IMR-90 (cell line): ENCODE results near the gene ELAVL4. TPM values are rescaled to one million over a fixed set of nuclear protein-coding genes. Genes with fewer than 3 reads are reported as not detected.

Experiments
- ATAC-seq: fragments of 200-7000 bp; cut with Tn5 transposase; 2 replicates; pipeline ENCODE4 v1.9.1; 2020; ENCODE audit warnings: low read depth, mild to moderate bottlenecking, moderate library complexity
- BruUV-seq: library from RNA; stranded (reverse); fragments of 400-500 nt; replicated peaks from 2 replicates; lab custom pipeline; 2021; lab: Mats Ljungman, UMichigan
- CTCF ChIA-PET: fragments of 300-600 bp; formaldehyde crosslinking; extraction: SDS; loops from one replicate; lab custom pipeline; 2021; ENCODE audit warnings: antibody characterized with exemption; lab: Yijun Ruan, JAX
- POLR2A ChIA-PET: fragments of 300-600 bp; sonication (Branson Sonifier 250); formaldehyde crosslinking; loops from one replicate; lab custom pipeline; 2022; ENCODE audit warnings: antibody characterized with exemption; ENCODE audit not compliant: unreplicated experiment; lab: Charles Lee
- DNase-seq: peaks from one replicate; pipeline ENCODE4 v3.0.0; 2013
- H2AFZ ChIP-seq: replicated peaks from 2 replicates; pipeline ENCODE3; 2013; ENCODE audit warnings: low read length, mild to moderate bottlenecking; ENCODE audit not compliant: poor library complexity
- H2AK5ac ChIP-seq: 2 replicates; pipeline ENCODE4 v1.6.1; 2013; ENCODE audit warnings: low read depth, low read length, inconsistent platforms
- H2AK9ac ChIP-seq: replicated peaks from 2 replicates; pipeline ENCODE3; 2013; ENCODE audit warnings: mild to moderate bottlenecking, low read depth, low read length, moderate library complexity; ENCODE audit not compliant: poor library complexity
- H2BK120ac ChIP-seq: 2 replicates; pipeline ENCODE4 v1.6.1; 2013; ENCODE audit warnings: low read depth, low read length, inconsistent platforms
- H2BK15ac ChIP-seq: 3 replicates; pipeline ENCODE4 v1.6.1; 2013; ENCODE audit warnings: low read depth, low read length, inconsistent platforms
- H2BK20ac ChIP-seq: 2 replicates; pipeline ENCODE4 v1.6.1; 2013; ENCODE audit warnings: low read depth, mild to moderate bottlenecking, inconsistent platforms, low read length, moderate library complexity
- H2BK5ac ChIP-seq: 2 replicates; pipeline ENCODE4 v1.6.1; 2013; ENCODE audit warnings: mild to moderate bottlenecking, low read depth, low read length, inconsistent platforms; ENCODE audit not compliant: poor library complexity, severe bottlenecking
- H3K14ac ChIP-seq: replicated peaks from 2 replicates; pipeline ENCODE4 v1.6.1; 2013; ENCODE audit warnings: low read depth, low read length, inconsistent platforms
- H3K18ac ChIP-seq: 2 replicates; pipeline ENCODE4 v1.6.1; 2013; ENCODE audit warnings: low read depth, low read length, control low read depth
- H3K23ac ChIP-seq: 2 replicates; pipeline ENCODE4 v1.6.1; 2013; ENCODE audit warnings: low read depth, low read length, inconsistent platforms
- H3K27ac ChIP-seq: 2 replicates; pipeline ENCODE4 v1.5.1; 2013; ENCODE audit warnings: mild to moderate bottlenecking, control low read depth, low read length; ENCODE audit not compliant: insufficient read depth
- H3K27me3 ChIP-seq: 2 replicates; pipeline ENCODE4 v1.6.1; 2013; ENCODE audit warnings: low read length; ENCODE audit not compliant: control insufficient read depth, insufficient read depth
- H3K36me3 ChIP-seq: 2 replicates; pipeline ENCODE4 v1.6.1; 2013; ENCODE audit warnings: low read length, mixed read lengths; ENCODE audit not compliant: control insufficient read depth, insufficient read depth
- H3K4ac ChIP-seq: 2 replicates; pipeline ENCODE4 v1.6.1; 2013; ENCODE audit warnings: low read depth, low read length, inconsistent platforms
- H3K4me1 ChIP-seq: 2 replicates; pipeline ENCODE4 v1.6.1; 2013; ENCODE audit warnings: low read length, mixed read lengths; ENCODE audit not compliant: control insufficient read depth, insufficient read depth
- H3K4me2 ChIP-seq: 2 replicates; pipeline ENCODE4 v1.6.1; 2013; ENCODE audit warnings: low read depth, mild to moderate bottlenecking, control low read depth, low read length, moderate library complexity
- H3K4me3 ChIP-seq: 2 replicates; pipeline ENCODE4 v1.5.1; 2013; ENCODE audit warnings: low read depth, mild to moderate bottlenecking, control low read depth, low read length, moderate library complexity; ENCODE audit not compliant: insufficient read depth
- H3K56ac ChIP-seq: 2 replicates; pipeline ENCODE4 v1.6.1; 2013; ENCODE audit warnings: low read length, inconsistent platforms; ENCODE audit not compliant: insufficient read depth; ENCODE audit errors: extremely low read depth
- H3K79me1 ChIP-seq, 2 experiments: 2 replicates each; pipeline ENCODE4 v1.6.1; 2013; ENCODE audit warnings: low read length in 2 of 2, inconsistent platforms in 1 of 2, low read depth in 1 of 2
- H3K9ac ChIP-seq: 2 replicates; pipeline ENCODE4 v1.6.1; 2013; ENCODE audit warnings: low read depth, low read length, control low read depth
- H3K9me1 ChIP-seq: 2 replicates; pipeline ENCODE4 v1.6.1; 2013; ENCODE audit warnings: low read length, inconsistent platforms; ENCODE audit not compliant: insufficient read depth
- H3K9me3 ChIP-seq: 2 replicates; pipeline ENCODE4 v1.6.1; 2013; ENCODE audit warnings: low read length; ENCODE audit not compliant: control insufficient read depth, insufficient read depth
- H4K20me1 ChIP-seq: 2 replicates; pipeline ENCODE4 v1.6.1; 2013; ENCODE audit warnings: low read length, inconsistent platforms; ENCODE audit not compliant: insufficient read depth
- H4K5ac ChIP-seq: 2 replicates; pipeline ENCODE4 v1.6.1; 2013; ENCODE audit warnings: mild to moderate bottlenecking, low read depth, low read length, control low read depth
- H4K8ac ChIP-seq, 2 experiments: 2 replicates each; pipeline ENCODE4 v1.6.1; 2013; ENCODE audit warnings: low read depth in 2 of 2, low read length in 2 of 2, control low read depth in 1 of 2, inconsistent platforms in 1 of 2
- H4K91ac ChIP-seq: 2 replicates; pipeline ENCODE4 v1.6.1; 2013; ENCODE audit warnings: low read depth, low read length, inconsistent platforms; ENCODE audit not compliant: insufficient read depth
- CHD1 ChIP-seq: IDR thresholded peaks from 2 replicates; pipeline ENCODE4 v1.6.1; 2012; ENCODE audit warnings: low read depth, low read length, improper control_type of control experiment
- CTCF ChIP-seq: conservative IDR thresholded peaks from 2 replicates; pipeline ENCODE4 v1.5.1; 2012; ENCODE audit warnings: mild to moderate bottlenecking, low read depth, low read length, improper control_type of control experiment
- MAFK ChIP-seq: IDR thresholded peaks from 2 replicates; pipeline ENCODE4 v1.6.1; 2012; ENCODE audit warnings: low read depth, low read length, improper control_type of control experiment
- RFX5 ChIP-seq: IDR thresholded peaks from 2 replicates; pipeline ENCODE4 v1.8.0; 2012; ENCODE audit warnings: low read depth, mild to moderate bottlenecking, low read length, moderate library complexity
- SMC3 ChIP-seq: fragments of 150-350 bp; IDR thresholded peaks from 2 replicates; pipeline ENCODE4 v1.6.1; 2016; ENCODE audit warnings: low read depth, mild to moderate bottlenecking, antibody characterized with exemption, low read length, moderate library complexity
- WGBS, 2 experiments: methylation state at CpG; one replicate each; pipeline versions ENCODE4 v1.1.5 to v1.1.7; 2013; ENCODE audit warnings: missing lambda C conversion rate in 2 of 2; ENCODE audit not compliant: insufficient read length in 1 of 2; ENCODE audit errors: extremely low coverage in 2 of 2; 5-methylcytosine and 5-hydroxymethylcytosine counted together
- dilution Hi-C: fragments of 300-500 bp; cut with HindIII; formaldehyde crosslinking; loops from one replicate; pipeline ENCODE4 v1.14.3; 2018; ENCODE audit warnings: low sequenced_read_pairs; ENCODE audit not compliant: unreplicated experiment
- in situ Hi-C: fragments of 300-500 bp; cut with MboI; formaldehyde crosslinking; loops from 3 replicates; pipeline ENCODE4 v1.14.3; 2019; ENCODE audit warnings: low sequenced_read_pairs, inconsistent platforms, mixed read lengths
- intact Hi-C: fragments of 100-400 bp; cut with micrococcal nuclease; formaldehyde crosslinking; loops from 2 replicates; pipeline ENCODE4 v1.10.0; 2022
- polyA plus RNA-seq, 3 experiments: library from polyadenylated mRNA; depleted of rRNA; stranded (reverse); fragments of >200 nt; gene quantifications; 2 replicates each; pipeline ENCODE4 v1.2.3, GENCODE V29; 2012; ENCODE audit warnings: low replicate concordance in 1 of 3
- total RNA-seq: library from RNA; depleted of rRNA; stranded (reverse); fragments of >200 nt; gene quantifications from 2 replicates; pipeline ENCODE4 v1.2.3, GENCODE V29; 2012
- TF ChIP-seq, protein P1 (sequence below): fragments of 150-350 bp; IDR thresholded peaks from 2 replicates; pipeline ENCODE4 v1.6.1; 2017; ENCODE audit warnings: mild to moderate bottlenecking, antibody characterized with exemption, low read length, low read depth

The ELAVL4 gene
- total and polyA plus RNA-seq, 2 of the 4 experiments (the other 2 are of a cell fraction), result not detected

DNA sequence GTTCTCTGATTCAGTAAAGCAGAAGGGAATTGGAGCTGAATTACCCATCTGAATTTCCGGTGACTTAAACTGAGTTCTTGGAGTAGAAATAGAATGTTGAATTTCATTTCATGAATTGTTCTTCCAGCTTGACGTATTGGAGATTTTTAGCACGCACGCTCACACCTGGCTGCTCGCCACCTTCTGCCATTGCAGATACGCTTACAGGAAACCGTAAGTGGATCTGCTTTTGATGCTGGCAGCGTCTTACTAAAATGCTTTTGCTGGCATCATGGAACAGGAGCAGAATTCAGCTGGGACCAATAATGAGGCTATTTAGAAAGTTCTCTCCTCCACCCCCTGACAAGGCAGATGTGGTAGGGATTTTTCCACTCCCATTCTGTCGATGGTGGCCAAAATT lies 17.7 kb upstream of the ELAVL4 start:
- Histone ChIP-seq H2BK120ac (no peak overlapping the region), H3K18ac (no peak overlapping the region), H2AFZ (no peak overlapping the region), H3K36me3 (no peaks in the 10 kb centered on the region), H3K4me1 (no peaks in the 10 kb centered on the region), H3K14ac (no peak overlapping the region), H3K27ac (no peak overlapping the region), H4K5ac (no peak overlapping the region), H4K8ac (no peak overlapping the region), H3K9me3 (peaks cover 13% of the 10 kb centered on the region), H3K79me1 (no peaks in the 10 kb centered on the region), H2BK20ac (no peak overlapping the region), H3K4me3 (no peak overlapping the region), H3K9me1 (no peaks in the 10 kb centered on the region), H3K23ac (no peak overlapping the region), H4K91ac (no peak overlapping the region), H2AK5ac (no peak overlapping the region), H2AK9ac (no peak overlapping the region), H4K20me1 (no peaks in the 10 kb centered on the region), H2BK5ac (no peak overlapping the region), H3K56ac (no peak overlapping the region), H3K4me2 (no peak overlapping the region), H3K9ac (no peak overlapping the region), H3K27me3 (no peaks in the 10 kb centered on the region), H3K4ac (no peak overlapping the region), H2BK15ac (no peak overlapping the region)
- intact Hi-C loops (no loop called here), in situ Hi-C loops (no loop called here), dilution Hi-C loops (no loop called here)
- ChIA-PET POLR2A (no interaction called here), CTCF (no interaction called here)
- no peak for ATAC-seq
- no peak for DNase-seq
- BruUV-seq, result no TSS peak
- TF ChIP-seq MAFK (no peak), CTCF (no peak), SMC3 (no peak), CHD1 (no peak), RFX5 (no peak)
- TF ChIP-seq, protein P1, sequence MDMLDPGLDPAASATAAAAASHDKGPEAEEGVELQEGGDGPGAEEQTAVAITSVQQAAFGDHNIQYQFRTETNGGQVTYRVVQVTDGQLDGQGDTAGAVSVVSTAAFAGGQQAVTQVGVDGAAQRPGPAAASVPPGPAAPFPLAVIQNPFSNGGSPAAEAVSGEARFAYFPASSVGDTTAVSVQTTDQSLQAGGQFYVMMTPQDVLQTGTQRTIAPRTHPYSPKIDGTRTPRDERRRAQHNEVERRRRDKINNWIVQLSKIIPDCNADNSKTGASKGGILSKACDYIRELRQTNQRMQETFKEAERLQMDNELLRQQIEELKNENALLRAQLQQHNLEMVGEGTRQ, result no peak
- WGBS, 2 experiments, result no CpG with 5 or more reads among the region's 9 CpGs
